Gastroesophageal sphincter (tissue), 3 donors: ENCODE measurements around the gene LSP1.

ENCODE experiments used
- CTCF ChIP-seq, 4 experiments: fragments of 200-600 bp in 2 of 4; fragments of 450-650 bp in 2 of 4; sonication (generic) in 1 of 4; IDR thresholded peaks; one replicate each; pipeline ENCODE4 v1.5.1; 2017 to 2019; ENCODE audit warnings: antibody characterized with exemption in 4 of 4, mild to moderate bottlenecking in 2 of 4, moderate library complexity in 2 of 4
- POLR2A ChIP-seq, 2 donors: fragments of 450-650 bp; IDR thresholded peaks; one replicate each; pipeline ENCODE4 v1.6.1; 2017; ENCODE audit warnings: antibody characterized with exemption in 2 of 2, mild to moderate bottlenecking in 2 of 2, moderate library complexity in 1 of 2

GRCh38 chr11:1871531-1871930 is 18.6 kb downstream of the LSP1 start:
- TF ChIP-seq CTCF (IDR thresholded peaks at IDR 0.05) (no peak), POLR2A (IDR thresholded peaks at IDR 0.05) (no peak)
